Activated CD4-positive, alpha-beta T cell treated with anti-CD3 and anti-CD28 coated beads, Interleukin-2, Interleukin-4, amounts not matched to agents 100 ng/mL and 50 ng/mL, durations not matched to agents 16 hours and 8 hours (primary cell): ENCODE results near the gene BBX.

ENCODE experiments used
- DNase-seq: peaks from one replicate; pipeline ENCODE4 v3.0.0-alpha.2; 2020; ENCODE audit warnings: low spot score

BBX gene

GRCh38 chr3:107752202-107752990, 229.6 kb downstream of the BBX start:
- peak; percentile 13 for DNase-seq

DNA sequence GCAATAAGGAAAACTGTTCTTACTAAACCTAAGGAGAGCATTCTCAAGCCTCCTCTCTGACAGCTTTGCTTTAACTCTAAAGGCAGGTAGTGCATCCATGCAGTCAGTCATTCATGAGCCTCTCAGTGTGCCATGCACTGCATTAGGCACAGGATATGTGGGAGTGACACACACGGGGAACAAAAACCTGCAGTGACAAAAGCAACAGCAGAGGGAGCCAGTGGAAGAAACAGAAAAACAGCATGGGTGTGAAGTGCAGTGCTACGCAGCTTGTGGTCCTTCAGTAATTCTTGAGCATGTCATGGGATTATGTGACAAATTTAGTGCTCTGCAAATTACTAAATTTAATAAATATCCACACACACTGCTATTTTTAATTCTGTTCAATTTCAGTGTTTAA, 230.7 kb downstream of the BBX start:
- DNase-seq, result peak; percentile 36

GRCh38 chr3:107753976-107754375, 231.2 kb downstream of the BBX start:
- DNase-seq, result no peak

- DNase-seq, result no peak
Measured at GRCh38 chr3:107756649-107757048, 233.9 kb downstream of the BBX start.

GRCh38 chr3:107757140-107757539, 234.4 kb downstream of the BBX start:
- no peak for DNase-seq

- no peak for DNase-seq
Measured at GRCh38 chr3:107760144-107760543, 237.4 kb downstream of the BBX start.

- DNase-seq, result no peak
Measured at GRCh38 chr3:107761391-107761790, 238.6 kb downstream of the BBX start.

DNA sequence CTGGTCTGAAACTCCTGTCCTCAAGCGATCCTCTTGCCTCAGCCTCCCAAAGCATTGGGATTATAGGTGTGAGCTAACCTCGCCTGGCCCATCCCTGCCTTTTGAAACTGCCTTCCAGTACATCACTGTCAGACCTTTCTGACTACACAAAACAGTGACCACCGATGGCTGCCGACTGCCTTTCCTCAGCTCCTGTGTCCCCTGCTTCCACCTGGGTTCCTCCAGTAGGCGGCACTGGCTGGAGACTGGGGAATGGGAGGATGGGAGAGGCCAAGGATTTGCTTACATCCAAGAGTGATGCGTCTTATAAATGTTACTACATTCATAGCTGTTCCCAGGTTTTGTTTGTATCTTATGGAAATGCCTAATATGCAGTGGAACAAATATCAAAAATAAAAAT, 242.8 kb downstream of the BBX start:
- DNase-seq, result no peak

GRCh38 chr3:107767897-107768605, 245.3 kb downstream of the BBX start:
- no peak for DNase-seq

DNA sequence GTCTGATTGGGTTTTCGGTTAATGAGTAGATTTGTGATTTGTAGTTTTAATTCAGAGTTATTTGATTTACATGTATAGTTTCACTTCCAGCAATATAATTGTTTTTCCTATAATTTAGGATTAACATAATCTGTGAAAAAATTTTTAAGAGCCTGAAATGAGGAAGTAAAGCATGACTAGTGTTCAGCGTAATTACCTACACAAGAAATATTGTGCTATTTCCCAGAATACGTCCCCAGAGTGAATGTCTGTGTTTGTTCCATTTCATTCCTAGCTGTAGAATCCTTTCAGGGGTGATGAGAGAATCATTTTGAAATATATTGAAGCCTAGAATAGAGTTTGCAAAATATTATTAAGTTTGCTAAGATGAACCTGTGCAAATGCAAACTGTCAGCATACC, 247.1 kb downstream of the BBX start:
- DNase-seq, result no peak

DNA sequence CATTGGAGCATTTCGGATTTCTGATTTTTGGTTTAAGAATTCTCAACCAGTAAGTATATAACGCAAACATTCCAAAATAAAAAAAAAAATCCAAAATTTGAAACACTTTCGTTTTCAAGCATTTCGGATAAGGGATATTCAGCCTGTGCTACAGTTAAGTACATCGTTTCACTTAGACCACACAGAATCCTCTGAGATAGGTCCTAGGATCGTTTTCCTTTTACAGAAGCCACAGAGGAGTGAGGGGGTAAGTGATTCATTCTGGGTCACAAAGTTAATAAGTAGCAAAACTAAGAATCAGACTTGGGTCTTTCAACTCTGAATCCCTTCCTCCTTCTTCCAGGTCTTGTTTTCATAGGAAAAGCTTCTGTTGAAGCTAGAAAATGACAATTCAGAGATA, 249.3 kb downstream of the BBX start:
- no peak for DNase-seq

GRCh38 chr3:107775974-107776373, 253.2 kb downstream of the BBX start:
- DNase-seq, result no peak

GRCh38 chr3:107781253-107781652, 258.5 kb downstream of the BBX start:
- no peak for DNase-seq

- no peak for DNase-seq
Measured at GRCh38 chr3:107782054-107782453, 259.3 kb downstream of the BBX start.

DNA sequence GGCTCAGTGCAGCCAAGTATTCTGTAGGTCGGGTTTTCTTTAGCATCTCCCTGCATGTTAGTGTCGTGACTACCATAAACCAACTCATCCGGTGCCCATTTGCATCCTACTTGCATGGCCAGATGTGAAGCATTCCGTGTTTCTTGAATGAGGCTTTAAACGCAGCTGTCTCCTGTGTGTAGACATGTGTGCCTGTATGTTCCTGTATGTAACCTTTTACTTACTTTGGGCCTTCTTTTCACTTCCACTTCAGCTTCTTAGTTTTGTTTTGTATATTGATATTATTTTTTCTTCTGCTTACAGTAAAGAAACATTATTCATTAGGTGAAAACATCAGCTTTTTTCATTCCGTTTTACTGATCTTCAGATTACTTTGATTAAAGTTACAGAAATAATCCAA, 267.9 kb downstream of the BBX start:
- no peak for DNase-seq

- DNase-seq, result no peak
Measured at GRCh38 chr3:107791027-107791426, 268.3 kb downstream of the BBX start.

DNA sequence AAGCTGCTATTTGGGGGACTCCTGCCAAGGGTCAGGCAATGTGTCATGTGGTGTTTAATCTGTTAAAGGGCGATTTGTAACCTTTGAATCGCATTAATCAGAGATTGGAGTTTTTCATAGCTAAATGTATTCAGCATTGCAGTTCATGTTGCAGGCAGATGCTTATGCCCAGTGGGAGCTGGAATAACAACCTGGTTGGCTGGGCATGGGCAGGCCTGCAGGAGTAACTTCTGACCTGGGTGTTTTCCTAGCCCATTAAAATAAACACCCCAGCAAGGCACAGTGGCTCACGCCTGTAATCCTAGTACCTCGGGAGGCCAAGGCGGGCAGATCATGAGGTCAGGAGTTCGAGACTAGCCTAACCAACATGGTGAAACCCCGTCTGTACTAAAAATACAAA, 268.7 kb downstream of the BBX start:
- no peak for DNase-seq

DNA sequence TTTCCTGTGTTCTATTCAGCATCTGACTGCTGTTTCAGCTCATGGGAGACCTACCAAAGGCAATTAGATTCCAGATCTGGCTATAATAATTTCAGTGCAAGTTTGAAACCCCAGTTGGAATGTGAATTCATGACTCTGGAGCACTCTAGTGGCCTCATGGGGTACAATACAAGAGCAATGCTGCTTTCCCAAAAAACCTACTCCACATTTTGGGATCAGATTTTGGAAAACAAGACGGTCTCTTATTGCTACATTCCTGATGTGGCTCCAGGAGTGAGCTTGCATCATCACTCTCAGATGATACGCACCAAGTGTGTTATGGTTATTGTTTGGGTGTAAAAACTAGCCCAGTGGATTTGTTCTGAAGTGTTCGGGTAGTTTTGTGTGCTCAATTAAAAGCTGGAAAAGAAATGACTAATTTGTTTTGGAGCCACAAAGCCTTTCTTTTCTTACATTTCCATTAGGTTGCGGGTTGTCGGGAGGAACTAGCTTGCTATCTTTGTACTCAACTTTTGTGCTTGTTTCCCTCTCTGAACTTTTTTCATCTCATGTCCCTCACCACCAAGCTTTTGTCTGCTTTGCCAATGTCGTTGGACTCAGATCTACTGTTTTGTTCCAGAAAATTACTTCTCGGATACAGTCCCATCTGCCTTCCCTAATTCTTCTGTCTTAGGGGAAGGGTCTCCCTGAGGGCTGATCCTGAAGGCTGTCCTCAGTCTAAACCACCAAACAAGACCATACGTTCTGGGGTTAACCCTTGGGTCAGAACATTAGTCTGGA, 272.1 kb downstream of the BBX start:
- no peak for DNase-seq

GRCh38 chr3:107795514-107796094, 272.8 kb downstream of the BBX start:
- no peak for DNase-seq

DNA sequence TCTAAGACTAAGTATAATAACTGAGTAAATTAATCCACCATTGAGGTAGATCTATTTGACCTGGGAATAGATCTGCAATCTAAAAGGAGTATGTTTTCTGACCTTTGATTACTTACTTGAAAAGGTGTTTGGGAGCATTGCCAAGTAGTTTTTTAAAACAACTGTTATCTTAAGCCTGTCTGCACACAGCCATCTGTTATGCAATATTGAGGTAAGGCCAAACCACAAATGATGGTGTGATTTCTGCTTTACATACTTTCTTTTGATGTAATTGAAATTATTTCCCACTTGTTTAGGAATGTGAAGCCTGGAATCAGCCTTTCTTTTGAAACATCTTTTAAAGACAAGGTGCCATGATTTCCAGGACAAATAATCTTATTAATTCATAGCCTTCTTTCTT, 274.0 kb downstream of the BBX start:
- DNase-seq, result no peak

GRCh38 chr3:107797586-107797985, 274.8 kb downstream of the BBX start:
- no peak for DNase-seq

GRCh38 chr3:107798381-107798780, 275.6 kb downstream of the BBX start:
- no peak for DNase-seq

DNA sequence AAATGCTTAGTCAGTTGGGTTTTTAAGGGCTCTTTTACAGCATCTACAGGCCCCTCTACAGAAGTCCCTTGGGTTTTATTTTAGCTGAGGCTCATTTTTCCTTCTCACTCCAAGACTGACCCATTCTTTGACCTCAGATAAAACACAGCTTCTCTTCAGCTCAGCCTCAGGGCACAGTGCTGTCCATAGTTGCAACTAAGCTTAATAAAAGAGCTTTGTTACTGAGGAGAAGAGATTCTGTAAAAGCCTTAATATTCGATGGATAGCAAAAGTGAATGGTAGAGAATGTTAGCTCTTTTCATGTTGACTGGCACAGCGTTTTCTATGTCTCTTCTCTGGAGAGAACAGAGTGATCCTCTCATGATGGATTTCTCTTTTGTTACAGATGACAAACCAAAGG, 277.9 kb downstream of the BBX start:
- DNase-seq, result no peak
